ENCODE measurements around the gene ZNF211. TPM values are rescaled to one million over a fixed set of nuclear protein-coding genes. Genes with fewer than 3 reads are reported as not detected.
A peak's percentile ranks its signal among the peaks of the same experiment; 100 is the strongest.

ZNF211 gene
- total RNA-seq: 10 to 100 TPM; 30.6 to 33.6 TPM

DNA sequence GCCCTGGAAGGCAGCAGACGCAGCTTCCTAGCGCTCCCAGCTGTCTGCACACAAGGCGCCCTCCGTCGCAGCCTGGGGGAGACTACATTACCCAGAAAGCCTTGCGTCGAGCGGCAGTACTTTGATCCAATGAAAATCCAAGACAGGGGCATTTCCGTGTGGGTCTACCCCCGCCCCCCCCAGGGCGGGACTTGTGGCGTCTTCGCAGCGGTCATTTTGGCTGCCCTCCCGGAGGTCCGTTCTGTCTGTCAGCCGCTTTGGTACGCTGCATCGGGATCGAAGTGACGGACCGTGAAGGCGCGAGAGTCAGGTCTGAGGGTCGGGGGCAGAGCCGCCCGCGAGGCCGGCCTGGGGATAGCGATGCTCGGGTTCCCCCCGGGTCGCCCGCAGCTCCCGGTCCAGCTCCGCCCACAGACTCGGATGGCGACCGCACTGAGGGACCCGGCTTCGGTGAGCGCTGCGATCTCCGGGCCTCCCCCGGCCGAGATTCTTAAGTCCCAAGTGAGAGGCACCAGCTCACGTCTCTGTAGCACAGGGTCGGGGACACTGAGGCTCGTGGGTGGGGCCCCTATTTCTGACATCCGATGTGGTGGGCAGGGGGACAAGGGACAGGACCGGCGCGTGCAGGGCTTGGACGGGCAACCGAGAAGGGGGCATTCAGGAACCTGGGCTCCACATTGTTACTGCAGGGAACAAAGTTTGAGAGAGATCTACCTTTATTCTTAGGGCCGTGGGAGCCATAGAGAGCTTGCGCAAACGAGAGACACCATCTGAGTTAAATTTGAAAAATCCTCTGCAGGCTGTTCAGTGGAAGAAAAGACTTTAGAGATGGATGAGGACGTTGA, at the start of gene ZNF211:
Gene ZNF211, plus strand, starts transcription at position 182 of the 845 bp plus-strand sequence. Its CDS starts 179 bp downstream, at position 361.
- ATAC-seq (ENCODE audit: low read depth) (peak; percentile 98), DNase-seq (peak; percentile 87)
- POLR2A ChIA-PET: interaction anchor here (0.6 to 2.0 kb wide), 11 partner anchors 19 to 426 kb away, joined by 3 to 12 read pairs (median 4); partner anchors contain the start of genes ZNF134, ZNF135, ZNF416 and ZNF551
- H3K27me3 Mint-ChIP-seq: no peaks in the 10 kb centered on the region
- peak within 1 kb of the TSS; percentile 89 for H3K27ac Mint-ChIP-seq
- H3K4me1 Mint-ChIP-seq: peaks cover 19% of the 10 kb centered on the region
- H3K36me3 Mint-ChIP-seq: peaks cover 49% of the 10 kb centered on the region
- H3K4me3 Mint-ChIP-seq: peak within 1 kb of the TSS; percentile 96
- H3K9me3 Mint-ChIP-seq: peaks cover 25% of the 10 kb centered on the region

DNA sequence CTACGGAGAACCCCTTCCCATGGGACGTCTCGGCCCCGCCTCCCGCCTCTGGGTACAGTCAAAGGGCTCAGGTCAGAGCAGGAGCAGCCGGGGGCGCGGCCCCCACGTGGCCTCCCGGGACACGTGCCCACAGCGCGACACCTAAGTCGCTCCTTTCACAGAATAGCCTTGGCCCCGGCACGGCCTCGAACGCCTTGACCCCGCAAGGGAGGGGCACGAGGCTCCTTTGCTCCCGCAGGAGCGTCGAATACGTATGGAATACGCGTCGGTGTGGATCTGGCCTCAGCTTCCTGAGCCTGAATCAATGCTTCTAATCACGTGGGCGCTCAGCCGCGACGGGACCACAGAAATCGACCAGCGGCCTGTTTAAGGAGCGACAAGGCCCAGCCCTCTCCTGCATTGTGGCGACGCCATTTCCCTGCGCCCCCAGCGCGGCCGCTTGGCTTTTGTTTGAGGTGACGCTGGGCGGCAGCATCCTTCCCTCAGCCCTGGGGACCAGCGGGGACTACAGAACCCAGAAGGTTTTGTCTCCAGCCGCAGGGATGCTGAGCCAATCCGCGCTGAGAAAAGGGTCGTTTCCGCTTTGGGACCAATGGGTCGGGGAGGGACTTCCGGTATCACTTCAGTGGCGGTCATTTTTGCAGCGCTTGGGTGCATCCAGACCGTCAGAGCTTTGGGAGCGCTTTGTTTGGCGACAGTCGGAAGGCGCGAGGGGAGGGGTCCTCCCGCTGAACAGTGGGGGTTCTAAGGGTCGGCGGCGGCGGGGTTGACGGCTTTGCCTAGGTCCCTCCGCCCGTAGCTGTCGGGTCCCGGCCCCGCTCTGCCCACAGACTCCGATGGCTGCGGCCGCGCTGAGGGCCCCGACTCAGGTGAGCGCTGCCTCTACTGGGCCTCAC, 49.2 kb upstream of the ZNF211 start, which contains the start of gene ZIK1:
Gene ZIK1, plus strand, starts transcription at position 625 of the 896 bp plus-strand sequence. Its CDS starts 212 bp downstream, at position 837.
- POLR2A ChIA-PET: interaction anchor here (0.9 to 1.7 kb wide), 5 partner anchors 16 to 236 kb away, joined by 3 to 4 read pairs (median 3); partner anchors contain the start of genes ZNF134 and ZNF530
- H3K27ac Mint-ChIP-seq: peak within 1 kb of the TSS; percentile 90
- H3K4me1 Mint-ChIP-seq: peaks cover 16% of the 10 kb centered on the region
- DNase-seq (peak; percentile 84), ATAC-seq (ENCODE audit: low read depth) (peak; percentile 91)
- H3K27me3 Mint-ChIP-seq: no peaks in the 10 kb centered on the region
- H3K36me3 Mint-ChIP-seq: peaks cover 43% of the 10 kb centered on the region
- peak within 1 kb of the TSS; percentile 90 for H3K4me3 Mint-ChIP-seq
- H3K9me3 Mint-ChIP-seq: peaks cover 35% of the 10 kb centered on the region

DNA sequence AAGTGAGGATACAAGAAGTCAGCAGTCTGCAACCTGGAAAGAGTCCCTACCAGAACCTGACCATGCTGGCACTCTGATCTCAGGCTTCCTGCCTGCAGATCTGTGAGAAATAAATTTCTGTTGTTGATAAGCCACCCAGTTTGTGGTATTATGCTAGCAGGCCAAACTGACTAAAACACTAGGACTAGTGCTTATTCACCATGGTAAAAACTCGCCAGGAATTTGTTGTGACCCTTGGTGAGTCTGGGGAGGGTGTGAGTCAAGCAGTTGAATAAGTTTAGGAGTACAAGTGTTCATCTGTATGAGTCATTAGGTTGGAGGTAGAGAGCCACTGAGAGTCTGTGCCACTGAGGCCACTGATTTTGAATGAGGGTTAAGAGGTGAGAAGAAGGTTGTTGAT, 45.4 kb upstream of the ZNF211 start:
- DNase-seq (no peak), ATAC-seq (ENCODE audit: low read depth) (no peak)
- Mint-ChIP-seq H3K4me3 (no peak overlapping the region), H3K9me3 (peaks cover 45% of the 10 kb centered on the region), H3K27me3 (no peaks in the 10 kb centered on the region), H3K36me3 (peaks cover 77% of the 10 kb centered on the region), H3K4me1 (peaks cover 13% of the 10 kb centered on the region), H3K27ac (no peak overlapping the region)
- POLR2A ChIA-PET: no interaction called here

DNA sequence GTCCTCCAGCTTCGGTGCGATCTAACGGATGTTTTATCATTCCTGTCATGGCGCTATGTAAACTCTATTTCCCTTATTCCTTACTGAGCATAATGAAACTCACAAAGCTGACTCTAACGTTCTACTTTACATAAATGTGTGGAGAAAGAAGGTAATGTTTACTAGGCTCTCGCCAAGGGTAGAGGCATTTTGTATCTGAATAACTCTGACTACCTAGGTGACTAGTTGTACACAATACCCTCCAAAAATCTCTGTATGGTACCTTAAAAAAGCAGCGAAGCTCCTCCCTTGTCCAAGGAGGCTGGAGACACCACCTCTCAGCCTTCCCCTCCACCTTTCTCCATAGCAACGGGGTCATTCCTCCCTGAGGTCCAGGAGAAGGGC, 33.6 kb upstream of the ZNF211 start:
- POLR2A ChIA-PET: interaction anchor here (0.9 to 1.9 kb wide), 3 partner anchors 13 to 110 kb away, joined by 3 to 4 read pairs (median 3); partner anchors contain the start of genes ZIK1 and ZNF154
- Mint-ChIP-seq H3K4me1 (peaks cover 18% of the 10 kb centered on the region), H3K9me3 (peaks cover 41% of the 10 kb centered on the region), H3K27me3 (no peaks in the 10 kb centered on the region), H3K36me3 (peaks cover 43% of the 10 kb centered on the region), H3K27ac (peak overlapping the region; percentile 89), H3K4me3 (peak overlapping the region; percentile 90)
- ATAC-seq (ENCODE audit: low read depth): peak; percentile 24
- DNase-seq: no peak

DNA sequence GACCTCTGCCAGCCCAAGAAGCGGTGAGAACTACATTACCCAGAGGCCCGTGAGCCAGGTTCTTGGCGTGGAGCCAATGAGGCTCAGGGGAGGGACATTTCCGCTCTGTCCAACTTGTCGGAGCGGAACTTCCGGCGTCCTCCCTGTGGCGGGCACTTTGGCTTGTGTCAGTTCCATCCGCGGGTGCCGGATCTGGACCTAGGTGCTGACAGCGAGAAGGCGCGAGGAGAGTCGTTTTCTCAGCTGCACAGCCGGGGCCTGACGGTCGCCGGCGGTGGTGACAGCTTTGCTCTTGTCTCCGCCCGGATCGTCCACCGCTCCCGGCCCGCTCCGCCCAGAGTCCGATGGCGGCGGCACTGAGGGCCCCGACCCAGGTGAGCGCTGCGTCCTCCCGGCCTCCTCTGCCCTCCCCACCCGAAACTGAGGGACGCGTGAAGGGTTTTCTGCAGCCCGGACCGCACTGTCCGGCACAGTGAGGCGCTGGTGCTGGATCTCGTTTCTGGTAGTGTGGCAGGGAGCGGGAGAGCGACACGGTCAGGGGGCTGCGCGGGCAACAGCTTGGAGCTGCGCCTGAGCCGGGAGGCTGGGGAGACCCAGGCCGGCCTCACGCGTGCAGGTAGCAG, 33.1 kb upstream of the ZNF211 start, which contains the start of gene ZNF530:
Gene ZNF530, plus strand, starts transcription at position 125 of the 623 bp plus-strand sequence. CDS start 4,461 bp downstream, outside the sequence.
- Mint-ChIP-seq H3K27me3 (no peaks in the 10 kb centered on the region), H3K36me3 (peaks cover 48% of the 10 kb centered on the region), H3K4me1 (peaks cover 18% of the 10 kb centered on the region), H3K9me3 (peaks cover 45% of the 10 kb centered on the region), H3K4me3 (peak within 1 kb of the TSS; percentile 90), H3K27ac (peak within 1 kb of the TSS; percentile 89)
- ATAC-seq (ENCODE audit: low read depth): peak; percentile 98
- peak; percentile 87 for DNase-seq
- POLR2A ChIA-PET: interaction anchor here (0.8 to 1.9 kb wide), 4 partner anchors 13 to 109 kb away, joined by 3 to 9 read pairs (median 4); partner anchors contain the start of genes ZIK1, ZNF134 and ZNF154

DNA sequence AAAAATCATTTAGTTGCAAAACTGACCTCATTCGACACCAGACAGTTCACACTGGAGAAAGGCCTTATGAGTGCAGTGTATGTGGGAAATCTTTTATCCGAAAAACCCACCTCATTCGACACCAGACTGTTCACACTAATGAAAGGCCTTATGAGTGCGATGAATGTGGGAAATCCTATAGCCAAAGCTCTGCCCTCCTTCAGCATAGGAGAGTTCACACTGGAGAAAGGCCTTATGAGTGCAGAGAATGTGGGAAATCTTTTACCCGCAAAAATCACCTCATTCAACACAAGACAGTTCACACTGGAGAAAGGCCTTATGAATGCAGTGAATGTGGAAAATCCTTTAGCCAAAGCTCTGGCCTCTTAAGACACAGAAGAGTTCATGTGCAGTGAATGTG, 26.0 kb upstream of the ZNF211 start:
- no peak overlapping the region for H3K27ac Mint-ChIP-seq
- peaks cover 77% of the 10 kb centered on the region for H3K36me3 Mint-ChIP-seq
- ATAC-seq (ENCODE audit: low read depth) (no peak), DNase-seq (no peak)
- POLR2A ChIA-PET: interaction anchor here (1.1 kb wide), 1 partner anchor 12 kb away, joined by 4 read pairs; no protein-coding TSS in a partner anchor
- no peak overlapping the region for H3K4me3 Mint-ChIP-seq
- peaks cover 3% of the 10 kb centered on the region for H3K4me1 Mint-ChIP-seq
- no peaks in the 10 kb centered on the region for H3K27me3 Mint-ChIP-seq
- peaks cover 38% of the 10 kb centered on the region for H3K9me3 Mint-ChIP-seq

DNA sequence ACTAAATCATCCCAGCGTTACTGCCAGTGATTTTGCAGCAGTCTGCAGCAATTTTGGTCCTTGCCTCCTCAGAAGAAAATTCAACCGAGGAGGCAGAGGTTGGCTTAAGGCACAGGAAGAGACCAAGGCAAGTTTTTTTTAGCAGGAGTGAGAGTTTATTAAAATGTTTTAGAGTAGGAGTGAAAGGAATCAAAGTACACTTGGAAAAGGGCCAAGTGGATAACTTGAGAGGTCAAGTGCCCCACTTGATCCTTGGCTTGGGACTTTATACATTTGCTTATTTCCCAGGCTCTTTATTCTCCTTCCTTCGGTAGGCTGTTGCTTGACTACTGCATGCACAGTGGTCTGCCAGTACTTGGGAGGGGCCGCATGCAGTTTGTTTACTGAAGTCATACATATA, 21.9 kb upstream of the ZNF211 start:
- DNase-seq: no peak
- Mint-ChIP-seq H3K4me3 (no peak overlapping the region), H3K27ac (no peak overlapping the region), H3K9me3 (peaks cover 32% of the 10 kb centered on the region), H3K4me1 (peaks cover 16% of the 10 kb centered on the region), H3K36me3 (peaks cover 58% of the 10 kb centered on the region), H3K27me3 (no peaks in the 10 kb centered on the region)
- no peak for ATAC-seq (ENCODE audit: low read depth)
- POLR2A ChIA-PET: no interaction called here

DNA sequence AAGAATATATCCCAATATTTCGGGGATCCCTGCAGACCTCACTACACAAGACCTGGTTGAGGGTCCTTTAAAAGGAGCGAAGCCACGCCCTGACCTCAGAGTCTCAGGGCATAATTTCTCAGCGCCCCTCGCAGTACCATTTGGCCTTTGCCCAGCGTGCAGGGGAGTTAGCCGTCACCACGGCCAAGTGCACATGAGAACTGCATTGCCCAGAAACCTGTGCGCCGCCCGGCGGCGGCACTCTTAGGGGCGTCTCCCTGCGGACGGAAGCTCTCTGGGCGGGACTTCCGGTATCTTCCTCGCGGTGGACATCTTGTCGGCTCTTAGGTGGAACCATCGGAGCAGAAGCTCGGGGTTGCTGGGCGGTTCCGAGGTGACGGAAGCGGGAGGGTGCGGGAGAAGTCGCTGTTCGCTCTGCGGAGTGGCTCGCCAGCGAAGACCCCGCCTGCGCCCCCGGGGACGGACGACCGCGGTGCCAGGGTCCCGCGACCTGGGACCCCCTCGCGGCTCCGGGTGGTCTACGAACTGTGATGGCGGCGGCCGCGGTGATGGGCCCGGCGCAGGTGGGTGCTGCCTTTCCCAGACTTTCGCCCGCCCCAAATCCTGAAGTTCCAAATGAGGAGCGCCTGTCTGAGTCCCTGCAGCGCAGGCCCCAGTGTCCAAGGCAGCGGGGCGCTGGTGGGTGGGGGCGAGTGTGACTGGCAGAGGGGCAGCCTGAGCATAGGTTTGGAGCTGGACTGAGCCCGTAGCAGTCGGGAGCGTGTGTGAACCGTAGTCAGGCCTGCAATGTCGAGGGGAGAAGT, 18.8 kb upstream of the ZNF211 start, which contains the start of gene ZNF134:
Gene ZNF134, plus strand, starts transcription at position 302 of the 803 bp plus-strand sequence. CDS start 5,227 bp downstream, outside the sequence.
- POLR2A ChIA-PET: interaction anchor here (0.7 to 2.0 kb wide), 6 partner anchors 13 to 303 kb away, joined by 3 to 11 read pairs (median 6); partner anchors contain the start of genes ZIK1 and ZNF211
- DNase-seq (peak; percentile 87), ATAC-seq (ENCODE audit: low read depth) (peak; percentile 98)
- Mint-ChIP-seq H3K9me3 (peaks cover 46% of the 10 kb centered on the region), H3K27ac (peak within 1 kb of the TSS; percentile 79), H3K4me3 (peak within 1 kb of the TSS; percentile 85), H3K27me3 (no peaks in the 10 kb centered on the region), H3K36me3 (peaks cover 61% of the 10 kb centered on the region), H3K4me1 (peaks cover 23% of the 10 kb centered on the region)

DNA sequence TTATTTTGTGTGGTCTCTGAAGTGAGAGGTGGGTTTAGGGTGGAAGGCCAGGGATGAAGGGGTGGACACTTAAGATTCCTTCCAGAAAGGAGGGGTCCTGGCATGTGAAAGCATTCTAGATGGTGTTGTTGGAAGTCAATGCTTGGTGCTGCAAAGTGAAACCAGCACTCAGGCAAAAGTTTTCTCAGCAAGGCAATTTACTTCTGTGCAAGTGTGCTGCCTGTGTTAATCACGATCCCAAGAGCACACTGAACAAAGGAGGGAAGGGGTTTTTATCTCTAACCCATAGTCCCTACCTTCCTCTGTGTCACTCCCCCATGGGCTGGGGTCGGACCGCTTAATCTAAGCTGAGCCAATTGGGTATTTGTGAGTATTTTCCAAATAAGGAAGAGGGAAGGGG, 17.6 kb upstream of the ZNF211 start:
- H3K4me1 Mint-ChIP-seq: peaks cover 23% of the 10 kb centered on the region
- POLR2A ChIA-PET: no interaction called here
- peaks cover 69% of the 10 kb centered on the region for H3K36me3 Mint-ChIP-seq
- H3K9me3 Mint-ChIP-seq: peaks cover 55% of the 10 kb centered on the region
- H3K27me3 Mint-ChIP-seq: no peaks in the 10 kb centered on the region
- H3K27ac Mint-ChIP-seq: peak overlapping the region; percentile 79
- H3K4me3 Mint-ChIP-seq: peak overlapping the region; percentile 85
- DNase-seq (no peak), ATAC-seq (ENCODE audit: low read depth) (no peak)

DNA sequence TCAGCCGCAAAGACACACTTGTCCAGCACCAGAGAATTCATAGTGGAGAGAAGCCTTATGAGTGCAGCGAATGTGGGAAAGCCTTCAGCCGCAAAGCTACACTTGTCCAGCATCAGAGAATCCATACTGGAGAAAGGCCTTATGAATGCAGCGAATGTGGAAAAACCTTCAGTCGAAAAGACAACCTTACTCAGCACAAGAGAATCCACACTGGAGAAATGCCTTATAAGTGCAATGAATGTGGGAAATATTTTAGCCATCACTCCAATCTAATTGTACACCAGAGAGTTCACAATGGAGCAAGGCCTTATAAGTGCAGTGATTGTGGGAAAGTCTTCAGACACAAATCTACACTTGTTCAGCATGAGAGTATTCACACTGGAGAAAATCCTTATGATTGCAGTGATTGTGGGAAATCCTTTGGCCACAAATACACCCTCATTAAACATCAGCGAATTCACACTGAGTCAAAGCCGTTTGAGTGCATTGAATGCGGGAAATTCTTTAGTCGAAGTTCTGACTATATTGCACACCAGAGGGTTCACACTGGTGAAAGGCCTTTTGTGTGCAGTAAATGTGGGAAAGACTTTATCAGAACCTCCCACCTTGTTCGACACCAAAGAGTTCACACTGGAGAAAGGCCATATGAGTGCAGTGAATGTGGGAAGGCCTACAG, 12.2 kb upstream of the ZNF211 start:
- H3K9me3 Mint-ChIP-seq: peaks cover 51% of the 10 kb centered on the region
- peaks cover 7% of the 10 kb centered on the region for H3K4me1 Mint-ChIP-seq
- DNase-seq (no peak), ATAC-seq (ENCODE audit: low read depth) (no peak)
- no peak overlapping the region for H3K27ac Mint-ChIP-seq
- H3K27me3 Mint-ChIP-seq: no peaks in the 10 kb centered on the region
- POLR2A ChIA-PET: no interaction called here
- peaks cover 94% of the 10 kb centered on the region for H3K36me3 Mint-ChIP-seq
- H3K4me3 Mint-ChIP-seq: no peak overlapping the region

DNA sequence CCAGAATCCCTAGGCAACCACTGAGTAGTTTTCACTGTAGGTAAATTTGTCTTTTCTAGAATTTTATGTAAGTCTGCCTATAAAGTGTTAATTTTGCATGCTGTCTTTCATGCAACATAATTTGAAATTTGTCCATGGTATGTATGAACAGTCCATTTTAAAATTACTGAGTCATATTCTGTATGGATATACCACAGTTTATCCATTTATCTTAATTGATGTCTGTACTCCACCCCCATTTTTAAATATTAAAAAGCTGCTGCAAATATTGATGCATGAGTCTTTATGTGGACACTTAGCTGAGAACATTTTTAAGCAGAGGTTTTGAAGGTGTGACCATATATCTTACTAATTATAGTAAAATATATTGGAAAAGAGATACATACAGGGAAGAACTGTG, 9.9 kb upstream of the ZNF211 start:
- H3K27me3 Mint-ChIP-seq: no peaks in the 10 kb centered on the region
- no peaks in the 10 kb centered on the region for H3K4me1 Mint-ChIP-seq
- ATAC-seq (ENCODE audit: low read depth) (no peak), DNase-seq (no peak)
- peaks cover 78% of the 10 kb centered on the region for H3K36me3 Mint-ChIP-seq
- H3K4me3 Mint-ChIP-seq: no peak overlapping the region
- no peak overlapping the region for H3K27ac Mint-ChIP-seq
- POLR2A ChIA-PET: no interaction called here
- peaks cover 34% of the 10 kb centered on the region for H3K9me3 Mint-ChIP-seq

Measured in activated naive CD8-positive, alpha-beta T cell treated with anti-CD3 and anti-CD28 coated beads, Interleukin-2, amount 10 ng/mL, durations not matched to agents 7 days and 5 days (primary cell).